H9 (cell line): ENCODE measurements around the gene SDK1. TPM values are rescaled to one million over a fixed set of nuclear protein-coding genes. Genes with fewer than 3 reads are reported as not detected.

Source experiments
- DNase-seq: peaks from one replicate; pipeline ENCODE4 v3.0.0-alpha.2; 2017
- H2AFZ ChIP-seq: one replicate; pipeline ENCODE4 v1.6.1; 2013; ENCODE audit warnings: mild to moderate bottlenecking, low read length, control low read depth, moderate library complexity
- H2AK5ac ChIP-seq: 2 replicates; pipeline ENCODE4 v1.6.1; 2013; ENCODE audit warnings: low read length, control low read depth, mixed read lengths; ENCODE audit not compliant: insufficient read length
- H2BK120ac ChIP-seq: one replicate; pipeline ENCODE4 v1.6.1; 2013; ENCODE audit warnings: low read depth, mild to moderate bottlenecking, low read length, control low read depth, inconsistent platforms; ENCODE audit not compliant: poor library complexity, severe bottlenecking
- H2BK12ac ChIP-seq: 2 replicates; pipeline ENCODE4 v1.6.1; 2013; ENCODE audit warnings: low read length, control low read depth, mixed read lengths, low read depth; ENCODE audit not compliant: insufficient read length
- H2BK15ac ChIP-seq: 2 replicates; pipeline ENCODE4 v1.6.1; 2013; ENCODE audit warnings: low read depth, low read length, control low read depth
- H2BK20ac ChIP-seq: one replicate; pipeline ENCODE4 v1.6.1; 2013; ENCODE audit warnings: low read depth, mild to moderate bottlenecking, low read length, control low read depth, inconsistent platforms; ENCODE audit not compliant: poor library complexity, severe bottlenecking
- H2BK5ac ChIP-seq: 2 replicates; pipeline ENCODE4 v1.6.1; 2013; ENCODE audit warnings: low read length, control low read depth, mixed read lengths; ENCODE audit not compliant: insufficient read length
- H3K14ac ChIP-seq: 2 replicates; pipeline ENCODE4 v1.6.1; 2013; ENCODE audit warnings: low read length, control low read depth; ENCODE audit not compliant: insufficient read depth
- H3K18ac ChIP-seq: 2 replicates; pipeline ENCODE4 v1.6.1; 2013; ENCODE audit warnings: low read depth, mild to moderate bottlenecking, mixed read lengths, low read length, control low read depth; ENCODE audit not compliant: insufficient read length
- H3K23ac ChIP-seq: 2 replicates; pipeline ENCODE4 v1.6.1; 2013; ENCODE audit warnings: low read length, control low read depth, mixed read lengths, low read depth; ENCODE audit not compliant: insufficient read length
- H3K23me2 ChIP-seq: 2 replicates; pipeline ENCODE4 v1.6.1; 2013; ENCODE audit warnings: low read depth, mild to moderate bottlenecking, mixed read lengths, low read length, control low read depth; ENCODE audit not compliant: insufficient read length, poor library complexity, severe bottlenecking
- H3K27ac ChIP-seq: 2 replicates; pipeline ENCODE4 v1.5.1; 2013; ENCODE audit warnings: low read length, control low read depth, mixed read lengths, low read depth; ENCODE audit not compliant: insufficient read length
- H3K27me3 ChIP-seq: 2 replicates; pipeline ENCODE4 v1.6.1; 2013; ENCODE audit warnings: low read length, control low read depth, inconsistent platforms; ENCODE audit not compliant: insufficient read depth
- H3K4ac ChIP-seq: 2 replicates; pipeline ENCODE4 v1.6.1; 2013; ENCODE audit warnings: low read depth, mild to moderate bottlenecking, control low read depth, inconsistent platforms, low read length, moderate library complexity
- H3K4me1 ChIP-seq: 2 replicates; pipeline ENCODE4 v1.6.1; 2013; ENCODE audit warnings: low read length, control low read depth, inconsistent platforms; ENCODE audit not compliant: insufficient read depth
- H3K4me2 ChIP-seq: 2 replicates; pipeline ENCODE4 v1.6.1; 2013; ENCODE audit warnings: low read length, control low read depth, mixed read lengths; ENCODE audit not compliant: insufficient read length, insufficient read depth
- H3K56ac ChIP-seq: 2 replicates; pipeline ENCODE4 v1.6.1; 2013; ENCODE audit warnings: low read depth, mild to moderate bottlenecking, mixed read lengths, low read length, control low read depth; ENCODE audit not compliant: insufficient read length
- H3K79me1 ChIP-seq: 2 replicates; pipeline ENCODE4 v1.6.1; 2013; ENCODE audit warnings: low read depth, mild to moderate bottlenecking, moderate library complexity, low read length, control low read depth, inconsistent platforms; ENCODE audit not compliant: insufficient read depth, poor library complexity, severe bottlenecking
- H3K79me2 ChIP-seq: 2 replicates; pipeline ENCODE4 v1.6.1; 2013; ENCODE audit warnings: low read length, control low read depth, inconsistent platforms; ENCODE audit not compliant: insufficient read depth
- H3K9ac ChIP-seq: 2 replicates; pipeline ENCODE4 v1.6.1; 2013; ENCODE audit warnings: low read length, control low read depth, mixed read lengths; ENCODE audit not compliant: insufficient read length; ENCODE audit errors: extremely low read depth
- H3K9me3 ChIP-seq: one replicate; pipeline ENCODE4 v1.6.1; 2013; ENCODE audit warnings: low read depth, low read length, inconsistent platforms; ENCODE audit not compliant: control insufficient read depth
- H3T11ph ChIP-seq: one replicate; pipeline ENCODE4 v1.6.1; 2013; ENCODE audit warnings: mild to moderate bottlenecking, low read length, control low read depth, inconsistent platforms
- H4K20me1 ChIP-seq: one replicate; pipeline ENCODE4 v1.6.1; 2013; ENCODE audit not compliant: control insufficient read depth, insufficient read length, insufficient read depth
- H4K5ac ChIP-seq: 2 replicates; pipeline ENCODE4 v1.6.1; 2013; ENCODE audit warnings: low read depth, mild to moderate bottlenecking, mixed read lengths, low read length, control low read depth; ENCODE audit not compliant: insufficient read length
- H4K8ac ChIP-seq: replicated peaks from 2 replicates; pipeline ENCODE4 v1.6.1; 2013; ENCODE audit warnings: low read length, control low read depth, mixed read lengths, low read depth; ENCODE audit not compliant: insufficient read length
- H4K91ac ChIP-seq: 2 replicates; pipeline ENCODE4 v1.6.1; 2013; ENCODE audit warnings: low read depth, mild to moderate bottlenecking, moderate library complexity, mixed read lengths, low read length, control low read depth; ENCODE audit not compliant: insufficient read length
- H3K27ac Mint-ChIP-seq, 3 experiments: 2 replicates in 2 of 3; 3 replicates in 1 of 3; pipeline ENCODE4 v1.8.0; 2020 to 2021; ENCODE audit warnings: mixed read lengths in 3 of 3, mild to moderate bottlenecking in 1 of 3, moderate library complexity in 1 of 3
- H3K27me3 Mint-ChIP-seq: 2 replicates; pipeline ENCODE4 v1.8.0; 2021; ENCODE audit warnings: low read depth, mild to moderate bottlenecking, moderate library complexity, mixed read lengths
- H3K36me3 Mint-ChIP-seq, 3 experiments: 2 replicates in 2 of 3; 3 replicates in 1 of 3; pipeline ENCODE4 v1.8.0; 2020 to 2021; ENCODE audit warnings: low read depth in 3 of 3, mixed read lengths in 3 of 3; ENCODE audit not compliant: insufficient read depth in 1 of 3
- H3K4me1 Mint-ChIP-seq, 2 experiments: 2 replicates each; pipeline ENCODE4 v1.8.0; 2020; ENCODE audit warnings: mixed read lengths in 2 of 2
- H3K4me3 Mint-ChIP-seq, 2 experiments: 2 replicates in 1 of 2; 3 replicates in 1 of 2; pipeline ENCODE4 v1.8.0; 2020 to 2021; ENCODE audit warnings: mild to moderate bottlenecking in 2 of 2, mixed read lengths in 2 of 2, moderate library complexity in 1 of 2
- H3K9me3 Mint-ChIP-seq, 2 experiments: 2 replicates in 1 of 2; 3 replicates in 1 of 2; pipeline ENCODE4 v1.8.0; 2020; ENCODE audit warnings: mild to moderate bottlenecking in 2 of 2, mixed read lengths in 2 of 2, moderate library complexity in 1 of 2
- CTCF ChIP-seq: fragments of 200-600 bp; sonication (generic); conservative IDR thresholded peaks from 3 replicates; pipeline ENCODE4 v1.8.0; 2021; ENCODE audit warnings: antibody characterized with exemption, mild to moderate bottlenecking
- WGBS: extraction: QIAGEN DNeasy Blood & Tissue Kit; methylation state at CpG from one replicate; pipeline ENCODE4 v1.1.7; 2013; ENCODE audit warnings: missing lambda C conversion rate, low lambda C conversion rate, mixed read lengths; ENCODE audit not compliant: insufficient read length; ENCODE audit errors: extremely low coverage; 5-methylcytosine and 5-hydroxymethylcytosine counted together
- total RNA-seq: library from RNA; stranded (reverse); gene quantifications from 2 replicates; pipeline ENCODE4 v1.2.1, GENCODE V29; 2021

SDK1 gene
- total RNA-seq, 1 experiment from 2014 or later: 8.7 TPM

GRCh38 chr7:4220011-4220410 is 919.0 kb downstream of the SDK1 start:
- H3K27ac ChIP-seq: no peak overlapping the region
- H3K36me3 Mint-ChIP-seq: peaks cover 0 to 5% (median 0%) of the 10 kb centered on the region in 3 experiments; a peak in 2 of 7 replicates
- no peak overlapping the region for H3K56ac ChIP-seq

More at GRCh38 chr7:4220011-4220410, 919.0 kb downstream of the SDK1 start:
- Histone ChIP-seq H4K91ac (no peak overlapping the region), H3K4me2 (no peak overlapping the region), H2BK5ac (no peak overlapping the region), H2BK120ac (no peak overlapping the region), H3K79me1 (no peaks in the 10 kb centered on the region), H4K20me1 (no peaks in the 10 kb centered on the region), H3K14ac (no peak overlapping the region), H3K23ac (no peak overlapping the region), H2AFZ (no peak overlapping the region), H3K9me3 (no peaks in the 10 kb centered on the region), H3K79me2 (no peaks in the 10 kb centered on the region), H2AK5ac (no peak overlapping the region), H3K23me2 (no peaks in the 10 kb centered on the region), H2BK20ac (no peak overlapping the region), H4K8ac (no peak overlapping the region), H3K4me1 (no peaks in the 10 kb centered on the region), H4K5ac (no peak overlapping the region), H2BK12ac (no peak overlapping the region), H3K9ac (no peak overlapping the region), H3K18ac (no peak overlapping the region), H3T11ph (no peak overlapping the region), H3K4ac (no peak overlapping the region), H2BK15ac (no peak overlapping the region), H3K27me3 (no peaks in the 10 kb centered on the region)
- Mint-ChIP-seq H3K9me3 (no peaks in the 10 kb centered on the region; a peak in 1 of 5 replicates), H3K4me1 (peaks cover 0 to 10% of the 10 kb centered on the region in 2 experiments; a peak in 2 of 4 replicates), H3K27me3 (no peaks in the 10 kb centered on the region; the same call in 1 of the 2 replicates), H3K27ac (no peak overlapping the region), H3K4me3 (no peak overlapping the region)
- no peak for TF ChIP-seq CTCF
- no CpG with 5 or more reads among the region's 15 CpGs for WGBS
- DNase-seq: no peak
